H1 (cell line): ENCODE data around the gene ACTG1.

Source experiments
- CHD1 ChIP-seq: IDR thresholded peaks from 2 replicates; pipeline ENCODE4 v1.6.1; 2012; ENCODE audit warnings: low read depth, low read length, improper control_type of control experiment
- CTCF ChIP-seq, 3 experiments: IDR thresholded peaks; 1 replicate in 2 of 3; 2 replicates in 1 of 3; pipeline versions ENCODE4 v1.5.1 to v1.6.1; 2011; ENCODE audit warnings: low read length in 3 of 3, mild to moderate bottlenecking in 3 of 3, inconsistent platforms in 2 of 3, low read depth in 1 of 3, moderate library complexity in 1 of 3; ENCODE audit not compliant: insufficient read depth in 1 of 3; ENCODE audit errors: control extremely low read depth in 1 of 3
- EGR1 ChIP-seq: IDR thresholded peaks from 2 replicates; pipeline ENCODE4 v1.6.1; 2011; ENCODE audit warnings: low read depth, low read length, borderline replicate concordance
- EZH2 ChIP-seq: fragments of 200-600 bp; sonication (generic); IDR thresholded peaks from 2 replicates; pipeline ENCODE4 v1.7.1; 2012; ENCODE audit warnings: low read depth, mild to moderate bottlenecking, moderate library complexity, low read length, inconsistent platforms; ENCODE audit not compliant: severe bottlenecking
- GABPA ChIP-seq: IDR thresholded peaks from 2 replicates; pipeline ENCODE4 v1.6.1; 2011; ENCODE audit warnings: mild to moderate bottlenecking, low read length, moderate library complexity, borderline replicate concordance; ENCODE audit not compliant: insufficient read depth
- GTF2F1 ChIP-seq: IDR thresholded peaks from 2 replicates; pipeline ENCODE4 v1.6.1; 2012; ENCODE audit warnings: low read depth, low read length, improper control_type of control experiment, borderline replicate concordance
- HDAC6 ChIP-seq: IDR thresholded peaks from one replicate; pipeline ENCODE4 v1.7.1; 2012; ENCODE audit warnings: low read depth, mild to moderate bottlenecking, inconsistent platforms, low read length, moderate library complexity
- MAFK ChIP-seq: IDR thresholded peaks from 2 replicates; pipeline ENCODE4 v1.6.1; 2012; ENCODE audit warnings: low read depth, mild to moderate bottlenecking, improper control_type of control experiment, low read length
- MAX ChIP-seq: IDR thresholded peaks from 2 replicates; pipeline ENCODE4 v1.6.1; 2012; ENCODE audit warnings: inconsistent platforms
- POLR2A ChIP-seq, 2 experiments: IDR thresholded peaks; 1 replicate in 1 of 2; 2 replicates in 1 of 2; pipeline ENCODE4 v1.6.1; 2011; ENCODE audit warnings: low read depth in 2 of 2, low read length in 2 of 2, mild to moderate bottlenecking in 2 of 2; ENCODE audit errors: control extremely low read depth in 1 of 2
- POLR2AphosphoS5 ChIP-seq: IDR thresholded peaks from 2 replicates; pipeline ENCODE4 v1.6.1; 2011; ENCODE audit warnings: low read depth, low read length
- SP1 ChIP-seq: IDR thresholded peaks from 2 replicates; pipeline ENCODE4 v1.6.1; 2011; ENCODE audit warnings: low read depth, low read length
- SP2 ChIP-seq: IDR thresholded peaks from 2 replicates; pipeline ENCODE4 v1.6.1; 2012; ENCODE audit warnings: mild to moderate bottlenecking, low read length, inconsistent platforms
- TCF12 ChIP-seq: IDR thresholded peaks from 2 replicates; pipeline ENCODE4 v1.6.1; 2011; ENCODE audit warnings: low read depth, mild to moderate bottlenecking, low read length

- no peak for TF ChIP-seq EGR1
- no peak for TF ChIP-seq CTCF (IDR thresholded peaks at IDR 0.05; ENCODE audit: control extremely low read depth in 1 of 3, insufficient read depth in 1 of 3, low read depth in 1 of 3, low read length in 3 of 3)
- no peak for TF ChIP-seq MAX
- TF ChIP-seq HDAC6, result no peak
- TF ChIP-seq MAFK, result no peak
- TF ChIP-seq SP1, result no peak
- TF ChIP-seq TCF12, result no peak
- no peak for TF ChIP-seq POLR2AphosphoS5
- no peak for TF ChIP-seq POLR2A (IDR thresholded peaks at IDR 0.05; ENCODE audit: control extremely low read depth in 1 of 2, low read depth in 2 of 2, low read length in 2 of 2)
- TF ChIP-seq GTF2F1, result no peak
- TF ChIP-seq GABPA, result no peak
- no peak for TF ChIP-seq EZH2
- TF ChIP-seq SP2, result no peak
- TF ChIP-seq CHD1, result no peak
These were observed 30.7 kb upstream of the ACTG1 start for GRCh38 chr17:81543339-81543675.
